Right ventricle myocardium inferior (tissue), 1 donor: ENCODE results near the gene ZDHHC20. TPM values are rescaled to one million over a fixed set of nuclear protein-coding genes. Genes with fewer than 3 reads are reported as not detected.

Experiments used
- ATAC-seq: fragments of 200-7000 bp; cut with Tn5 transposase; one replicate; pipeline ENCODE4 v1.9.1; 2020; ENCODE audit warnings: mild to moderate bottlenecking, moderate library complexity
- DNase-seq: peaks from one replicate; pipeline ENCODE4 v3.0.0; 2021; ENCODE audit errors: missing footprints
- intact Hi-C: fragments of 100-400 bp; cut with DNase I; formaldehyde crosslinking; loops from one replicate; pipeline ENCODE4 v1.11.0; 2022
- long read RNA-seq: library from polyadenylated mRNA; unstranded; transcript quantifications from one replicate; pipeline ENCODE4 v2.0.0, GENCODE V29; 2021
- total RNA-seq: library from RNA; stranded (reverse); fragmentation: NEBNext Ultra II Directional; extraction: Animal tissue kit (Norgen Biotek cat#: 25700); gene quantifications from one replicate; pipeline ENCODE4 v1.2.1, GENCODE V29; 2021
- donor health status: DM: no; HTN: yes; CAD: no; lungs with severe emphysema.

ZDHHC20 gene
- 14.6 TPM for total RNA-seq
- long read RNA-seq, full-length matches to known transcripts: 1 of 4 reads
- long read RNA-seq, partial matches to known transcripts: 1 of 4 reads
- long read RNA-seq, other reads (novel, unspliced or antisense): 2 of 4 reads

GRCh38 chr13:21458813-21459701 lies at the start of gene ZDHHC20:
ZDHHC20 (minus strand) TSS chr13:21459303; CDS start chr13:21459171, 132 bp downstream.
- ATAC-seq: peak; percentile 98
- DNase-seq: peak; percentile 96
- intact Hi-C loops: no loop called here

- intact Hi-C loops: no loop called here
- no peak for ATAC-seq
- no peak for DNase-seq
Observed at GRCh38 chr13:21504379-21504778, 45.3 kb upstream of the ZDHHC20 start.

DNA sequence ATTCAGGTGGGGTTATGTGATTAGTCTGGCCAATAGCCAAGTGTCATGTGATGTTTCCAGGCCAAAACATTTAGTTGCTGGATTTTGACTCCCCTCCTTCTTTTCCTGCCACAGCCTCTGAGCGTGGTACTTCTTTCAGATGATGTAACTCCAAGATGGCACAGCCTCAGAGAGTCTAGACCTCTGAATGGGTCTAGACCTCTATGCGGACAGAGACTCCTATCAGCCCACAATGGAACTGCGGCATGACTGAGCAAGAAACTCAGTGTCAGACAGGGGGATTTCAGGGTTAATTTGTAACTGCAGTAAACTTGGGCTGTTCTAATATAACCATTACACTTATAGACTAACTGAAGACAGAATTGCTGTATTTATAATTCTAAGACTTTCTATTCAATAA lies 42.6 kb upstream of the ZDHHC20 start:
- intact Hi-C loops: no loop called here

DNA sequence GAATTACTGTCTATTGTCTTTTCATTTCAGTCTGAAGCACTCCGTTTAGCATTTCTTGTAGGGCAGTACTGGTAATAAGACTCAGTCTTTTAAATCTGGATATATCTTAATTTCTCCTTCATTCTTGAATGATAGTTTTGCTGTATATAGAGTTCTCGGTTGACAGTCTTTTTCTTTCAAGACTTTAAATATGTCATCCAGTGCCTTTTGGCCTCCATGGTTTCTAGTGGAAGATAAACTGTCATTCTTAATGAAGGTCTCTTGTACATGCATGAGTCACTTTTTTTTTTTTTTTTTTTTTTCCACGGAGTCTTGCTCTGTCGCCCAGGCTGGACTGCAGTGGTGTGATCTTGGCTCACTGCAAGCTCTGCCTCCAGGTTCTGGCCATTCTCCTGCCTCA lies 27.2 kb upstream of the ZDHHC20 start:
- ATAC-seq (no peak), DNase-seq (no peak)
- intact Hi-C loops: no loop called here

More for the DNA sequence above, 42.6 kb upstream of the ZDHHC20 start:
- no peak for DNase-seq
- ATAC-seq: no peak

DNA sequence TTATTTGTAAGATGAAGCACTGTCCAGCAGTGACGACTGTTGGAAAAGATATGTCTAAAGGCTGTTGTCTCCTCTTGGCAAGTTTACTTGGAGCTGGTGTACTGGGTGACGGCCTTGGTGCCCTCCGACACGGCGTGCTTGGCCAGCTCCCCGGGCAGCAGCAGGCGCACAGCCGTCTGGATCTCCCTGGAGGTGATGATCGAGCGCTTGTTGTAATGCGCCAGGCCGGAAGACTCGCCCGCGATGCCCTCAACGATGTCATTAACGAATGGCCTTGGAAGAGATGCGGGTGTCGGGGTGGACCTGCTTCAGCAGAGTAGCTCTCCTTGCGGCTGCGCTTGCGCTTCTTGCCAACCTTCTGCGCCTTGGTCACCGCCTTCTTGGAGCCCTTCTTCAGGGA lies 24.6 kb upstream of the ZDHHC20 start:
- DNase-seq: no peak
- intact Hi-C loops: no loop called here
- no peak for ATAC-seq

DNA sequence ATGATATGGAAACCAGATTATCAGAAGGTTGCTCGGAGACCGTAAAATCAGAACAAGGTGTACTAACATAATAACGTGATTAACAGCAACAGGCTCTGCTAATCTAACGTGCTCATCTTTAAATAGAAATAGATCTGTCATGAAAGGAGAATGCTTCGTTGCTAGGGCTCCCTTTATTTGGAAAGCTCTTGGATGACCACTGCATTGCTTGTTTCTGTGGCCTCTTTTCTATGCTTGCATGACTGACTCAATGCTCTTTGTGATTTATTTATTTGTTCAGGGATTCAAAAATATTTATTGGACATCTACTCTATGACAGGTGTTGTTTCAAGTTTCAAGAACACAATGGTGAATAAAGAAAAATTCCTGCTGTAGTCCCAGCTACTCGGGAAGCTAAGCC lies 22.3 kb upstream of the ZDHHC20 start:
- no peak for DNase-seq
- peak; percentile 18 for ATAC-seq
- intact Hi-C loops: no loop called here

DNA sequence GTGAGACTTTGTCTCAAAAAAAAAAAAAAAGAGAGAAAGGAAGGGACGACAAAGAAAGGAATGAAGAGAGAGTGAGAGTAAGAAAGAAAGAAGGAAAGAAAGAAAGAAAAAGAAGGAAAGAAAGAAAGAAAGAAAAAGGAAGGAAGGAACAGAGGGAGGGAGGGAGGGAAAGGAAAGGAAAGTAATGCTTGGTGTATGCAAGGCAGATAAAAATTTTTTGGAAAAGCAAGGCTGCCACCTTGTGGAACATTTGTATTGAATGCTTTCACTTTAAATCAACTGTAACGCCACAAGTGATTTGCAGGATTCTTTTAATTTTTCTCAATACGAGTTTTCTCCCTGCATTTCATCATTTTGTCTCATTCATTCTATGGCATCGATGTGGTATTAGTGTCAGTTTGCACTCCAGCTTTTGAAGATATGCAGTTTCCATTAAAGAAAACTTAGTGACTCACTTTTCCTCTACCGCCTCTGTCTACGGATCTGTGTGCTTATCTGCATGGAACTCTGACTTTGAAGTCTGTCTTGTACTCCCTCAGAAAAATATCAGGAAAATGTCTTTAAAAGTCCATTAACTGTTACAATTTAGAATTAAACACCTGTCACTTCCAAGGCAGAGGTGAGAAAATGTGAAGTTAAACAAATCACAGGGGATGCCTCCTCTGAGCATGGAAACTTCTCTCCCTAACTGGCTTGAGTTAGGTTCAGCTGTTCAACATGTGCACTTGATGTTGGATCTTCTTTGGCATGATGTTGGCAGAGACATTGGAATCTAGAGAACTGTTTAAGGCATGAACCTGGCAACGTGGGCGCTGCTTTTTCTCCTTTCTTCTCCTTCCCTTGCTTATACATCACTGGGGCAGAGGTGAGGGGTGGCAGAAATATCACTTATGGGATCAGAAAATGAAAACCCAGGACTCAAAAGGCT lies 20.0 kb upstream of the ZDHHC20 start:
- DNase-seq (no peak), ATAC-seq (peak; percentile 62)
- intact Hi-C loops: loop anchor here (5.0 kb wide), 2 partner anchors 302 to 537 kb away; partner anchors contain the start of genes MRPL57 and SKA3

- peak; percentile 78 for DNase-seq
- ATAC-seq: peak; percentile 86
Observed at GRCh38 chr13:21476893-21477472, 17.9 kb upstream of the ZDHHC20 start.

GRCh38 chr13:21475115-21475514 lies 16.0 kb upstream of the ZDHHC20 start:
- ATAC-seq (no peak), DNase-seq (no peak)
- intact Hi-C loops: loop anchor here (5.0 kb wide), 2 partner anchors 298 to 533 kb away; partner anchors contain the start of genes MRPL57 and SKA3

More at GRCh38 chr13:21476893-21477472, 17.9 kb upstream of the ZDHHC20 start:
- intact Hi-C loops: loop anchor here (1.0 to 5.0 kb wide), 3 partner anchors 179 to 535 kb away; partner anchors contain the start of genes MRPL57 and SKA3

DNA sequence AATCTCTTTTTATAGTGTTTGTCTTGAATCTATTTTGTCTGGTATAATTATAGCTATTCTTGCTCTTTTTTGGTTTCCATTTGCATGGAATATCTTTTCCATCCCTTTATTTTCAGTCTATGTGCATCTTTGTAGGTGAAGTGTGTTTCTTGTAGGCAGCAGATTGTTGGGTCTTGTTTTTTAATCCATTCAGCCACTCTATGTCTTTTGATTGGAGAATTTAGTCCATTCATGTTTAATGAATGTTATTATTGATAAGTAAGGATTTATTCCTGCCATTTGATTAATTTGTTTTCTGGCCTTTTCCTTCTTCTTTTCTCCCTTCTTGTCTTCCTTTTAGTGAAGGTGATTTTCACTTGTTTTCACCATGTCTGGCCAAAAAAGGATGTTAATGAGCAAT lies 11.7 kb upstream of the ZDHHC20 start:
- ATAC-seq (no peak), DNase-seq (no peak)
- intact Hi-C loops: no loop called here

GRCh38 chr13:21466527-21466926 lies 7.4 kb upstream of the ZDHHC20 start:
- DNase-seq: no peak
- no peak for ATAC-seq
- intact Hi-C loops: no loop called here

GRCh38 chr13:21465710-21466160 lies 6.6 kb upstream of the ZDHHC20 start:
- DNase-seq: no peak
- ATAC-seq: no peak

GRCh38 chr13:21463424-21463823 lies 4.3 kb upstream of the ZDHHC20 start:
- intact Hi-C loops: no loop called here
- DNase-seq (no peak), ATAC-seq (no peak)

More at GRCh38 chr13:21465710-21466160, 6.6 kb upstream of the ZDHHC20 start:
- intact Hi-C loops: no loop called here

GRCh38 chr13:21461131-21461530 lies 2.0 kb upstream of the ZDHHC20 start:
- intact Hi-C loops: no loop called here
- no peak for DNase-seq
- no peak for ATAC-seq

DNA sequence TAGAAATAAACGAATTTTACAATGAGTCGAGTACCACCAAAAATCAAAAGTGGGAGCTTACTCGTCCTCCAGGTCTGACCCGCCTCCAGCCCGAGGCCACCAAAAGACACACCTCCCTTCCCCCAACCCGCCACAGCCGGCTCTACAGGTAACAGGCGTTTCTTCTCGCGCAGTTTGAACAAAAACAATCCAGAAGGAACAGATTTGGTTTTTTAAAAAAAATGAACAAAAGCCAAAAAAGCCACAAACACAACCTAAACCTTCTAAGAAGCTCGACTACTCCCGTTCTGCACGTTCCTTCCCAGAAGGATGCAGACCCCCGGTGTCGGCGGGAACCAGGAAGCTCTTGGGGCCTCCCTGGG lies 671 bp downstream of the ZDHHC20 start:
- no peak for DNase-seq
- no peak for ATAC-seq
- intact Hi-C loops: no loop called here

DNA sequence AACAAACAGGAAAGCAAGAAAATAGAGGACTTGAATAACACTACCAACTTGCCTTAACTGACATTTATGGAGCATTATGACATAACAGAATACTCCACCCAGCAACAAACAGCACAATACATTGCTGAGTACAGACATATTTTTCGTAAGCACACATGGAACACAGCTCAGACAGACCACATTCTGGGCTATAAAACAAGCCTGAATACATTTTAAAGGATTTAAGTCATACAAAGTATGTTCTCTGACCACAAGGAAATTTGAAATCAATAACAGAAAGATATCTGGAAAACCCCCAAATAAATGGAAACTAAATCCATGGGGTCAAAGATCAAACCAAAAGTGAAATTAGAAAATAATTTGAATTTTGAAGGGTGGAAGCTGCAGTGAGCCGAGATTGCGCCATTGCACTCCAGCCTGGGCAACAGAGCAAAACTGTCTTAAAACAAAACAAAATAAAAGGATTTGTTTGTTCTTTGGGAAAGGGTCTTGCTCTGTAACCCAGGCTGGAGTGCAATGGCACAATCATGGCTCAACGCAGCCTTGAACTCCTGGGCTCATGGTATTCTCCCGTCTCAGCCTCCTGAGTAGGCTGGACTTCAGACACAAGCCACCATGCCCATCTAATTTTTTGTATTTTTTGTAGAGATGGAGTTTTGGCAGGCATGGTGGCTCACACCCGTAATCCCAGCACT lies 5.6 kb downstream of the ZDHHC20 start:
- intact Hi-C loops: no loop called here
- no peak for DNase-seq
- no peak for ATAC-seq

DNA sequence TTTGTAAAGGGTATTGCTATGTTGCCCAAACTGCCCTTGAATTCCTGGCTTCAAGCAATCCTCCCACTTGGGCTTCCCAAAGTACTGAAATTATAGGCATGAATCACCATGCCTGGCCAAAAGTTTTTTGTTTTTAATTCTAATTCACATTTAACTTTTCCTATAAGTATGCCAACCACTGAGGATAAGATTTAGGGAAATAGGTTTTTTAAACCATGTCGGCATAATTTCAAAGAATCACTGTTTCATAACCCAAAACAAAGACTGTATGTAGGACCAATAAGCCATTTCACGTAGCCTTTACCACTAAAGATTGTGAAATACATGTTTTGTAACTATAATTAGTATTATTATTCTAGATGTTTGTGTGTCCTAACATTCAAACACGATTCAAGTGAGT lies 8.2 kb downstream of the ZDHHC20 start:
- DNase-seq: no peak
- ATAC-seq: no peak
- intact Hi-C loops: no loop called here

- ATAC-seq (no peak), DNase-seq (no peak)
- intact Hi-C loops: no loop called here
Observed at GRCh38 chr13:21446656-21447055, 12.4 kb downstream of the ZDHHC20 start.
